IPS DF 4.7 (cell line): ENCODE data around the gene RTKN.
"Not testable (repeated sequence)": the region's sequence is repeated elsewhere in the genome, so short reads cannot be mapped to it uniquely, and the experiment has no call there.

Source experiments
- DNase-seq: peaks from one replicate; pipeline ENCODE4 v3.0.0-alpha.2; 2013; ENCODE audit warnings: low spot score; ENCODE audit errors: extremely low read depth

The RTKN gene

DNA sequence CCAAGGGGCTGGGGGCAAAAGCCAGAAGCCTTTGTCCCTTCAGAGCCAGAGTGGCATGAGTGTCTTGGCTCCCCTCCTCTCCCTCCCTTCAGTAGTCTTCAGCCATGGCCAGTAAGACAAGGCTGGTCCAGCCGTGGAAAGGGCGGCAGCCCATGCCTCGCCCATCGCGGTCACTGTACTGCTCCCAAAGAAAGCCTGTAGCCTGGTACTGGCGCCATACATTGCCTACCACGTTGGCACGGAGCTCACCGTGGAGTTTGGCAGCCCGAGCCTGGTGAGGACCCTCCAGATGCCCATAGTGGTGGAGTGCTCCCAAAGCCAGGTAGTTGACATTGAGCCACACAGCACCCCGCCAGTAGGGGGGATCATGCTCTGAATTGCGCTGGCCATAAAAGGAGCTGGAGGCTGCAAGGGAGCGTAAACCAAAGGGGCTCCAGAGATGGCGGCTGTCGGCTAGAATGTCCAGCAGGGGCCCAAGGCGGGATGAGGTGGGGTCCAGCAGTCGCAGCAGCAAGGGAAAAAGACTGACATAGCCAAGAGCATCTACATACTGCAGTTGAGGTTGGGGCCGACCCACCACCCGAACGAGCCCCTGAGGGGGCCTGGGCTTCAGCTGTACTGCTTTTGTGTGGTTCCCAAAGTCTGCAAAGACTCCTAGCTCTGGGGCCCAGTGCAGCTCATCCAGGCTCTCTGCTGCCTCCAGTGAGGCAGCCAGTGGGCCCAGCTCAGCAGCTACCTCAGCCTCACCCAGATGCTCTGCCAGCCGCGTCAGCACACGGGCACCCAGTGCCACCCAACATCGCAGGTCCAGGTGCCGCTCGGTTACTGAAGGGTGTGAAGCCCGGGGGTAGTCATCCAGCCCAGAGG, 19.7 kb upstream of the RTKN start:
- no peak for DNase-seq

DNA sequence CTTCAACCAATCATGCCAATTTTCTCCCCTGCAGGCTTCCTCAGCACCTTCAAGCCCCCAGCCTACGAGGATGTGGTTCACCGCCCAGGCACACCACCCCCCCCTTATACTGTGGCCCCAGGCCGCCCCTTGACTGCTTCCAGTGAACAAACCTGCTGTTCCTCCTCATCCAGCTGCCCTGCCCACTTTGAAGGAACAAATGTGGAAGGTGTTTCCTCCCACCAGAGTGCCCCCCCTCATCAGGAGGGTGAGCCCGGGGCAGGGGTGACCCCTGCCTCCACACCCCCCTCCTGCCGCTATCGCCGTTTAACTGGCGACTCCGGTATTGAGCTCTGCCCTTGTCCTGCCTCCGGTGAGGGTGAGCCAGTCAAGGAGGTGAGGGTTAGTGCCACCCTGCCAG, 18.4 kb upstream of the RTKN start:
- not testable (repeated sequence) for DNase-seq

DNA sequence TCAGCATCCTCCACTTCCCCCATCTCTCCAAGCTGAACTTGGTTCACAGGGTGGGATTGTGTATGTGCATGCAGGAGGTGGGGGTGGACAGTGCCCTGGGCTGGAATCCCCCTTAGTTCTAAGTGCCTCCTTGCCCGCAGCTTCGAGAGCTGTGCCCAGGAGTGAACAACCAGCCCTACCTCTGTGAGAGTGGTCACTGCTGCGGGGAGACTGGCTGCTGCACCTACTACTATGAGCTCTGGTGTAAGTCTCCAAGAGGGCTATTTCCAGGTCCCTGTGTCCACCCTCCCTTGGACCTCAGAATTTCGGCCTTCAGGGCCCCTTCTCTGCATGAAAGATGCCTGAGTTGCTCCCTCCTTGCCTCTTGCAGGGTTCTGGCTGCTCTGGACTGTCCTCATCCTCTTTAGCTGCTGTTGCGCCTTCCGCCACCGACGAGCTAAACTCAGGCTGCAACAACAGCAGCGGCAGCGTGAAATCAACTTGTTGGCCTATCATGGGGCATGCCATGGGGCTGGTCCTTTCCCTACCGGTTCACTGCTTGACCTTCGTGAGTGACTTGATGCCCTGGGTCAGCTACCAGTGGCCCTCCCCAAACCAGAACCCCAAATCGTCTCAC, 17.9 kb upstream of the RTKN start:
- DNase-seq, result not testable (repeated sequence)

GRCh38 chr2:74458938-74459363, 17.2 kb upstream of the RTKN start:
- DNase-seq, result no peak

DNA sequence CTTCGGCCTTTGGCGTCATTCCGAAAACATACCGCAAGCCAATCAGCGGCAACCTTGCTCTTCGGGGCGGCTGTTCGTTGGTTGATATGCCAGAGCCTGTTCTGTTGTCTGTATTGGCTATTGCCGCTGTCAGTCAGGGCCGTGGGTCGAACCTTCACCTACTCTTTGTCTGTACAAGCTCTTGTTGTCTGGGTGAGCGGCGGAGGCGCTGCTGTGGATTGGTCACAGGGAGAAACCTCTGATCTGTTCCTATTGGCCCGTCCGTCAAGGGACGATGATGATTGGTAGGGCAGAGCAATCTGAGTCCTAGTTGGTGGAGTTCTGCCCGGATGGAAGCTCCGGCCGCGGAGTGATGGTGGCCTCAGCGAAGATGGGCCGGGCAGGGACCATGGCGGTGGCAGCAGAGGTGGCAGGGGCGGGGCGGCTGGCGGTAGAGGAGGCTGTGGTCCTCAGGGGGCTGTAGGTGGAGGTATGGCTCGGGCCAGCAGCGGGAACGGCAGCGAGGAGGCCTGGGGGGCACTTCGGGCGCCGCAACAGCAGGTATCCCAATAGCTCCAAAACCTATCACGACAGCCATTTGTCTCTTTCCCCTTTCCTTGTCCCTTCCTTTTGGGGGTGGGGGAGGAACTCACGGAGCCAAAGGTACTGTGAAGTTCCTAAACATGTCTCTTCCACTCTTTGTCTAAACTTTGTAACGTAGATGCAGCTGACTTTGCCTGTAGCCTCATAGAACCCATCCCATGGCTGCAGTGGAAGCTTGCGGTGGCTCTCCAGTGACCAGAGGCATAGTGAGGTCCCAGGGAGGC, 16.6 kb upstream of the RTKN start, which contains the start of gene WBP1:
TSS of gene WBP1 (plus strand) at position 307 of the 806 bp plus-strand sequence. CDS start at position 472, 165 bp downstream.
- peak; percentile 100 for DNase-seq

GRCh38 chr2:74457549-74458131, 15.9 kb upstream of the RTKN start:
- no peak for DNase-seq

- no peak for DNase-seq
These were observed 15.4 kb upstream of the RTKN start for GRCh38 chr2:74457129-74457548.

- no peak for DNase-seq
These were observed 13.1 kb upstream of the RTKN start, which contains the start of gene INO80B for GRCh38 chr2:74454654-74455511. Gene INO80B (plus strand): TSS chr2:74455087. CDS start chr2:74455117, 30 bp downstream.

- no peak for DNase-seq
These were observed 8.9 kb upstream of the RTKN start for GRCh38 chr2:74450570-74451190.

DNA sequence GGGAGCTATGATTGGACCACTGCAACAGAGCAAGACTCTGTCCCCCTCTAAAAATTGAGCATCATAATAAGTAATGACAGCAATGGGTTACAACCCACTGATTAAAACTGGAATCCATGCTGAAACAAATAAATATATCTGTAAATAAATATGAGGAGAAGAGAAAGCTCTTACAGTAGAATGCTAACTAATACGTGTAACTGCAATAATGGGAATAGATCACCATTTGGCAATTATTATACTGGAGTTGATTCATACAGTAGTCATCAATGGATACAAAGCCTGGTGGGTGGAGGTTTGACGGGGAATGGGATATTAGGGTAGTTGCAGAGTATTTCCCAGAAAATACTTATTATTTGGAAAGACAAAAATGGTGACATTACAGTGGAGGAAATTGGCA, 7.0 kb upstream of the RTKN start:
- DNase-seq, result no peak

DNA sequence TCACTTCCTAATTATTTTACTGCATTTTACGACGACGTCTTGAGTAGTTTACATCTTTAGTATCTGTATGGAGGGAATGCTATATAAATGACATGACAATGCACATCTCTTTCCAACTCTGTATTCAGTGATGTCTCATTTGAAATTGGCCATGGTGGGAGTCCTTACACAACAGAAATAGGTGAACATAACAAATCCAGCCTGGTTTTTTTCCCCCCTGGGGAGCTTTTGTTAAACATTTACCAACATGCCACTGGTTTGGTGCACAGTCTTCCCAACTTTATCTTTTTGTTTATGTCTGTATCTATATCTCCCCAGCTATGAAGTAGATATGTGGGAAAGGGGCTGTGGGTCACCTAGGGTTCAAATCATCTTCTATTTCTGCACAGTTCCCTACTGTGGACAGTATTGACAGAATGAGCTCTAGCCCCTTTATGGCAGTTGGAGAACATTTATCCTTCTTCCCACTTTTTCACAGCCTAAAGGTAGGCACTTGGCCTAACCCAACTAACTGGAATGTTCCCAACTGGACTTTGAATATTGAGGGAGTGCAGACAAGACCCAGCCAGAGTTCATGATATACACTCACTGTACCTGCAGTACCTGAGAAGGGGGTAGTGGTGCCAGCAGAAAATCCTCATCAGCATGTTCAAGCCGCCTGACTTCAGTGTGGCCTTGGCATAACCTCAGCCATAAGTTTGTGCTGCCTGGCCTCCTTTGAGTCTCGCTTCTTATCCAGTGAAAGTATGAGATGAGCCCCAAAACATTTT, 5.7 kb upstream of the RTKN start:
- DNase-seq, result no peak

- no peak for DNase-seq
These were observed 3.0 kb upstream of the RTKN start for GRCh38 chr2:74444498-74445318.

- not testable (repeated sequence) for DNase-seq
These were observed 953 bp upstream of the RTKN start for GRCh38 chr2:74442483-74443297.

DNA sequence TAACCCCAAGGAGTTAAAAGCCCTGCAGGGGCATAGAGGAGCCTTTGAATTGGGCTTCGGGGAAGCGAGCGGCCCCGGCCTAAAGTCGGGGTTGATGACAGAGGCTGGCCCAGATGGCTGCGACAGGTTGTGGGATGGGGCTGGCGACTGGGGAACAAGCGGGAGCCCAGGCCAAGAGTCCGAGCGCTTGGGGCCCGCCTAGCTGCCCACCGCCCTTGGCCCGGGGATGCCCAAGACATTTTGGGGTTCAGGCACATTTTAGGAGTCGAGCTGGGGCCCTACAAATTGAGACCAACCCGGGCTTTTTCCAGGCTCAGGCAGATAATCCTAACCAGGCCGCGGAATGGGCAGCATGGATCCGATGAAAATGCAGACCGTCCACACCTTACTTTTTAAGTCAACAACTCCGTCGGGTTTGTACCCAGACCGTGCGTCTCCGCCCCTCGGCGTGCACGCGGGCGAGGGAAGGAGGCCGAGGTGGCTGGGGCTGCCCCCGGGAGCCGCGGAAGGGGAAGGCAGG, 507 bp downstream of the RTKN start:
- no peak for DNase-seq

- no peak for DNase-seq
These were observed 1.2 kb downstream of the RTKN start for GRCh38 chr2:74440378-74441169.

DNA sequence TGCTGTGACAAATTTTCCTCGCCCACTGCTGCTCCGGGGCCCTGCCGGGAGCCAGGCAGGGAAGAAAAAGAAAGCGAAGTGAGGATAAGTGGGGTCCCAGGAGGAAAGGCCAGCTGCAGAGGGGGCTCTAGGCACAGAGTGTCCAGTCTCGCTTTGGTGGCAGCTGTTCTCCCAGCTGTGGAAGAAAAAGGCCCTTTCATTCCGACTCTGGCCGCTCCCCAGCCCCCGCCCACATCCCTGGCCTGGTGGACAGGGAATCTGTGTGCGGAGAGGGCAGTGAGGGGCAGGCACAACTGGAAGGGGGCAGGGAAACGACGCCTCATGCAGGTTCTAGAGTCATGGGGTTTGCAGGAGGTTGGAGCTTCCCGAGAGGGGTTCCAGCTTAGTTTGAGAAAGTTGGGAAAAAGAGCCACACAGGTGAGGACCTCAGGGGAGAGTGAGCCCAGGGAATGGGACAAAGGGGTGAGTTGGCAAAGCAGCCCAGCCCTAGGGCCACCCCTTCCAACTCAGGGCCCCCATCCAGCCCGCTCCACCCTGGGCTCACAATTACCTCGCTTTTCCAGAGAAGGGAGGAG, 1.8 kb downstream of the RTKN start:
- DNase-seq, result no peak
